Measurements from ENCODE around the gene NKX6-1. TPM values are rescaled to one million over a fixed set of nuclear protein-coding genes. Genes with fewer than 3 reads are reported as not detected.

Gene NKX6-1
- total RNA-seq, 1 experiment from 2014 or later: 0.09 TPM

GRCh38 chr4:84443523-84443922, 55.6 kb downstream of the NKX6-1 start:
- Histone ChIP-seq H3K4ac (ENCODE audit: low read depth, low read length) (no peak overlapping the region), H4K5ac (ENCODE audit: insufficient read length, low read depth, low read length) (no peak overlapping the region), H2BK120ac (ENCODE audit: low read depth, low read length, poor library complexity, severe bottlenecking) (no peak overlapping the region), H3K9me3 (ENCODE audit: control insufficient read depth, low read depth, low read length) (no peaks in the 10 kb centered on the region), H3K23ac (ENCODE audit: insufficient read length, low read depth, low read length) (no peak overlapping the region), H2BK12ac (ENCODE audit: insufficient read length, low read depth, low read length) (no peak overlapping the region), H2BK5ac (ENCODE audit: insufficient read length, low read length) (no peak overlapping the region), H3K18ac (ENCODE audit: insufficient read length, low read depth, low read length) (no peak overlapping the region), H2BK15ac (ENCODE audit: low read depth, low read length) (no peak overlapping the region), H4K91ac (ENCODE audit: insufficient read length, low read depth, low read length) (no peak overlapping the region), H3K56ac (ENCODE audit: insufficient read length, low read depth, low read length) (no peak overlapping the region), H3K27me3 (ENCODE audit: insufficient read depth, low read length) (no peaks in the 10 kb centered on the region), H3K9ac (ENCODE audit: extremely low read depth, insufficient read length, low read length) (no peak overlapping the region), H3K4me2 (ENCODE audit: insufficient read depth, insufficient read length, low read length) (no peak overlapping the region), H3K27ac (ENCODE audit: insufficient read length, low read depth, low read length) (no peak overlapping the region), H2AFZ (ENCODE audit: low read length) (no peak overlapping the region), H3T11ph (ENCODE audit: low read length) (no peak overlapping the region), H4K20me1 (ENCODE audit: control insufficient read depth, insufficient read depth, insufficient read length) (no peaks in the 10 kb centered on the region), H3K79me1 (ENCODE audit: insufficient read depth, low read depth, low read length, poor library complexity, severe bottlenecking) (no peaks in the 10 kb centered on the region), H2BK20ac (ENCODE audit: low read depth, low read length, poor library complexity, severe bottlenecking) (no peak overlapping the region), H3K14ac (ENCODE audit: insufficient read depth, low read length) (no peak overlapping the region), H3K4me1 (ENCODE audit: insufficient read depth, low read length) (no peaks in the 10 kb centered on the region; the same call in 1 of the 2 replicates), H3K79me2 (ENCODE audit: insufficient read depth, low read length) (no peaks in the 10 kb centered on the region), H3K23me2 (ENCODE audit: insufficient read length, low read depth, low read length, poor library complexity, severe bottlenecking) (no peaks in the 10 kb centered on the region), H4K8ac (replicated peaks; ENCODE audit: insufficient read length, low read depth, low read length) (no peak overlapping the region), H2AK5ac (ENCODE audit: insufficient read length, low read length) (no peak overlapping the region)
- H3K4me3 Mint-ChIP-seq: no peak overlapping the region
- TF ChIP-seq CTCF (conservative IDR thresholded peaks at IDR 0.05): no peak
- no peaks in the 10 kb centered on the region; a peak in 1 of 4 replicates for H3K4me1 Mint-ChIP-seq
- no peaks in the 10 kb centered on the region; the same call in 1 of the 2 replicates for H3K27me3 Mint-ChIP-seq (ENCODE audit: low read depth)
- H3K36me3 Mint-ChIP-seq (ENCODE audit: insufficient read depth in 1 of 3, low read depth in 3 of 3): no peaks in the 10 kb centered on the region
- WGBS (ENCODE audit: extremely low coverage, insufficient read length, low lambda C conversion rate): no CpG with 5 or more reads among the region's 5 CpGs
- no peak for DNase-seq
- no peak overlapping the region for H3K27ac Mint-ChIP-seq
- no peaks in the 10 kb centered on the region for H3K9me3 Mint-ChIP-seq
